NCI-H1417 (cell line): ENCODE measurements around the gene KIF26B.
A peak's percentile ranks its signal among the peaks of the same experiment; 100 is the strongest.

Experiments used
- DNase-seq, 3 experiments: peaks; one replicate each; lab custom pipeline; 2025; lab: John Stamatoyannopoulos, UW

KIF26B gene

GRCh38 chr1:245241526-245242130 lies 86.8 kb downstream of the KIF26B start:
- no peak for DNase-seq

GRCh38 chr1:245242989-245243388 lies 88.2 kb downstream of the KIF26B start:
- DNase-seq: no peak

- peak; percentile 4 to 69 (median 54) for DNase-seq
Measured at GRCh38 chr1:245245021-245245667, 90.4 kb downstream of the KIF26B start.

GRCh38 chr1:245246433-245246832 lies 91.6 kb downstream of the KIF26B start:
- no peak for DNase-seq

- no peak for DNase-seq
Measured at GRCh38 chr1:245247356-245247755, 92.6 kb downstream of the KIF26B start.

GRCh38 chr1:245247801-245248200 lies 93.0 kb downstream of the KIF26B start:
- no peak for DNase-seq

GRCh38 chr1:245248231-245248731 lies 93.5 kb downstream of the KIF26B start:
- DNase-seq: peak in 2 of 3 experiments; percentile 19 to 20

GRCh38 chr1:245255783-245256182 lies 101.0 kb downstream of the KIF26B start:
- no peak for DNase-seq

GRCh38 chr1:245256528-245256927 lies 101.7 kb downstream of the KIF26B start:
- DNase-seq: no peak

- DNase-seq: no peak
Measured at GRCh38 chr1:245258271-245258920, 103.6 kb downstream of the KIF26B start.

GRCh38 chr1:245260110-245260882 lies 105.5 kb downstream of the KIF26B start:
- no peak for DNase-seq

GRCh38 chr1:245260883-245261282 lies 106.1 kb downstream of the KIF26B start:
- no peak for DNase-seq

- DNase-seq: no peak
Measured at GRCh38 chr1:245261786-245262185, 107.0 kb downstream of the KIF26B start.

- DNase-seq: no peak
Measured at GRCh38 chr1:245263529-245264095, 108.8 kb downstream of the KIF26B start.

GRCh38 chr1:245264226-245264625 lies 109.4 kb downstream of the KIF26B start:
- no peak for DNase-seq

- DNase-seq: no peak
Measured at GRCh38 chr1:245266105-245266504, 111.3 kb downstream of the KIF26B start.

- no peak for DNase-seq
Measured at GRCh38 chr1:245270063-245270462, 115.3 kb downstream of the KIF26B start.

- no peak for DNase-seq
Measured at GRCh38 chr1:245270972-245271371, 116.2 kb downstream of the KIF26B start.

- no peak for DNase-seq
Measured at GRCh38 chr1:245272676-245273075, 117.9 kb downstream of the KIF26B start.

GRCh38 chr1:245276445-245276844 lies 121.7 kb downstream of the KIF26B start:
- no peak for DNase-seq

- peak in 1 of 3 experiments; percentile 16 for DNase-seq
Measured at GRCh38 chr1:245277276-245277675, 122.5 kb downstream of the KIF26B start.

GRCh38 chr1:245278846-245279245 lies 124.1 kb downstream of the KIF26B start:
- DNase-seq: no peak
